Fibroblast of mammary gland (primary cell): ENCODE measurements around the gene RPL36A.

Source experiments
- DNase-seq: peaks from one replicate; pipeline ENCODE4 v3.0.0-alpha.2; 2010; ENCODE audit warnings: low read depth
- H3K4me3 ChIP-seq: 2 replicates; pipeline ENCODE4 v1.5.1; 2011; ENCODE audit warnings: low read depth, mild to moderate bottlenecking, low read length, moderate library complexity; ENCODE audit not compliant: control insufficient read depth
- TF ChIP-seq, protein P1 (sequence below): conservative IDR thresholded peaks from 2 replicates; pipeline ENCODE4 v1.5.1; 2011; ENCODE audit warnings: low read depth, low read length, inconsistent platforms; ENCODE audit not compliant: control insufficient read depth, insufficient read depth

The RPL36A gene

GRCh38 chrX:101377547-101377946 lies 13.3 kb upstream of the RPL36A start:
- H3K4me3 ChIP-seq, result no peak overlapping the region
- TF ChIP-seq, protein P1, sequence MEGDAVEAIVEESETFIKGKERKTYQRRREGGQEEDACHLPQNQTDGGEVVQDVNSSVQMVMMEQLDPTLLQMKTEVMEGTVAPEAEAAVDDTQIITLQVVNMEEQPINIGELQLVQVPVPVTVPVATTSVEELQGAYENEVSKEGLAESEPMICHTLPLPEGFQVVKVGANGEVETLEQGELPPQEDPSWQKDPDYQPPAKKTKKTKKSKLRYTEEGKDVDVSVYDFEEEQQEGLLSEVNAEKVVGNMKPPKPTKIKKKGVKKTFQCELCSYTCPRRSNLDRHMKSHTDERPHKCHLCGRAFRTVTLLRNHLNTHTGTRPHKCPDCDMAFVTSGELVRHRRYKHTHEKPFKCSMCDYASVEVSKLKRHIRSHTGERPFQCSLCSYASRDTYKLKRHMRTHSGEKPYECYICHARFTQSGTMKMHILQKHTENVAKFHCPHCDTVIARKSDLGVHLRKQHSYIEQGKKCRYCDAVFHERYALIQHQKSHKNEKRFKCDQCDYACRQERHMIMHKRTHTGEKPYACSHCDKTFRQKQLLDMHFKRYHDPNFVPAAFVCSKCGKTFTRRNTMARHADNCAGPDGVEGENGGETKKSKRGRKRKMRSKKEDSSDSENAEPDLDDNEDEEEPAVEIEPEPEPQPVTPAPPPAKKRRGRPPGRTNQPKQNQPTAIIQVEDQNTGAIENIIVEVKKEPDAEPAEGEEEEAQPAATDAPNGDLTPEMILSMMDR, result no peak
- no peak for DNase-seq

DNA sequence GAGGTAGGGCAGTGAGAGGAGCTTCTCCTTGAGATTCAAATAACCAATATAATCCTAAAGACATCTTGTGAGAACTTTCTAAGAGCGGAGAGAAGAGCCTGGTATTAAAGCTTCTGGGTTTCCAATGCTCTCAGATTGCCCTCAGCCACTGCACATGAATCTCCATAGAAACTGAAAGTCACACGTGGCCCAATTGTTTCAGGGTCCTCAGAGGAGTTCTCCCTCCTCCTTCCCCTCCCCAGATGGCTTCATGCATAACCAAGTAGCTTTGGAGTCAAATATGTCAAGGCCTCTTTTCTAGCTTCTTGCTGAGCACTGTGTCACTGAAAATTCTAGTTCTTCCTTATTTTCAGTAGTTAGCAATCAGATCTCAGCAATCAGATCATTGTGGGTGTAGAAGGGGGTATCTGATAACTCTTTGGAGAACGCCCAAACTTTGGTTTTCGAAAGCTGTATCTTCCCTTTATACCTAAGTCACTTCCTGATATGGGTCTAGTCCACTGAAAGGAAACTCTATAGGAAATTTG lies 7.1 kb upstream of the RPL36A start:
- no peak for DNase-seq
- TF ChIP-seq, protein P1, result no peak
- no peak overlapping the region for H3K4me3 ChIP-seq

GRCh38 chrX:101385026-101385684 lies 5.7 kb upstream of the RPL36A start:
- no peak overlapping the region for H3K4me3 ChIP-seq
- no peak for DNase-seq
- TF ChIP-seq, protein P1, result no peak

- DNase-seq, result no peak
- no peak within 1 kb of the TSS for H3K4me3 ChIP-seq
- TF ChIP-seq, protein P1, result no peak
These were observed 4.8 kb upstream of the RPL36A start, which contains the start of gene BTK for GRCh38 chrX:101385795-101386541. Gene BTK, minus strand, starts transcription at chrX:101386191. Its CDS starts 10,907 bp downstream, at chrX:101375284.

DNA sequence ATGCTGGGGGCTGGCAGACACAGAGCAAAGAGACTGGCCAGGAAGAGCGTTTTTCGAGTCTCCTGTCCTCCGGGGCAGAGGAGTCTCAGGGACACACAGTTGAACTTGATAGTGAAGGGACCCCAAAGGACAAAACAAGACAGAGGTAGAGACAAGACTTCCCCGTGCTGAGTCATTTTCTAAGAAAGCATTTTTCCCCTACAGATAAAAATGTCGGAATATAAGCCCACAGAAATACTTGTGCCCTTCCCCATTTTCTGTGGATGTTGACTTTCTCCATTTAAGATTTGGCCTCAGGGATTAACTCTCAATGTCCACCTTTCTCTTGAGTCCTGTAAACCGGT lies 4.3 kb upstream of the RPL36A start:
- no peak for DNase-seq
- TF ChIP-seq, protein P1, result no peak
- H3K4me3 ChIP-seq, result no peak overlapping the region

GRCh38 chrX:101388604-101389003 lies 2.2 kb upstream of the RPL36A start:
- TF ChIP-seq, protein P1, result no peak
- no peak overlapping the region for H3K4me3 ChIP-seq
- no peak for DNase-seq
